Measurements from ENCODE around the gene RBPJ.
"Not testable (repeated sequence)": the region's sequence is repeated elsewhere in the genome, so short reads cannot be mapped to it uniquely, and the experiment has no call there.

RBPJ gene

DNA sequence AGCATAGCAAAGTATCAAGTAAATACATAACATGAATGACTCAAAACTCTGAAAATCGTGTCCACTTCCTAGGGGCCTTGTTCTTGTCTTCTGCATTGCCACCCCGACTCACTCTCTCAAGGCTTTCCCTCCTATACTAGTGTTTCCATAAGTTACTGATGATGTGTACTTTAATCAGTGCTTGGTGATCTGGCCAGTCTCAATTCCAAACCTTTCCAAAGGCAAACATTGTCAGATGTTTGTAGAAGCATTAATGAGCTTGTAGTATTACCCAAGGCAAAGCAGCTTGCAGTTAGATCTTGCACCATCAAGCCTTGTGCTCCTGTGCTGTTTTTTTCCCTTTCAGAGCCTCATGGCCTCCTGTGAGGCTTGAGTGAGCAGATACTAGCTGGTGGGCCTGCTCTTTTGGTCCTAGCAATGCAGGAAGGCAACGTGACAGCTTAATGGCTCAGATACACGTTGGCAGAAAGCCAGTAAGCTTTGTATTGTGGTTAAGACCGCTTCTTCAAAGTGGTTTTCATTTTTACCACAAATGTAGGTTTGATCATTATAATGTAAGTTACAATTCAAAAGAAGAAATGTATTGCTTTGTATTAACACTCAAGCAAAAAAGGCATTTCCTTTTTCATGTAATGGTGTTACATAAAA, 51.8 kb downstream of the RBPJ start:
- FAIRE-seq: peak; percentile 95
- peak; percentile 78 for DNase-seq (ENCODE audit: low spot score)

DNA sequence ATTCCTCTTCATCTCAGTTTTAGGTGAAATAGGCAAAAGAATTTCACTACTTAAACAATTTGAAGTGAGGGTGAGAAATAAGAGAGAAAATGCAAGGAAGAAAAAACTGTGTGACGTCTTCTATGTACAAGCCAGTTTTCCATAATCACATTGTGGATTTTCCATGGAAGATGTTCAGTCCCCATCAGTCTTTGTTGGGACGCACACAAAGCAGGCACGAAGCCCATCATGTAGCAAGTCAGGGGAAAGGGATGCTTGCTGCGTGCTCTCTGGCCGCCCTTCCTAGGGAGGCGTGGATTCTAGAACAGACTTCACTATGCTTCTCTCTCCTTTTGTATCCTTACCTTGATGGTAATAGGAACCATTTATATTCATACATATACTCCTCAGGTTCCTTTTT, 54.7 kb downstream of the RBPJ start:
- no peak for DNase-seq (ENCODE audit: low spot score)
- FAIRE-seq: no peak

DNA sequence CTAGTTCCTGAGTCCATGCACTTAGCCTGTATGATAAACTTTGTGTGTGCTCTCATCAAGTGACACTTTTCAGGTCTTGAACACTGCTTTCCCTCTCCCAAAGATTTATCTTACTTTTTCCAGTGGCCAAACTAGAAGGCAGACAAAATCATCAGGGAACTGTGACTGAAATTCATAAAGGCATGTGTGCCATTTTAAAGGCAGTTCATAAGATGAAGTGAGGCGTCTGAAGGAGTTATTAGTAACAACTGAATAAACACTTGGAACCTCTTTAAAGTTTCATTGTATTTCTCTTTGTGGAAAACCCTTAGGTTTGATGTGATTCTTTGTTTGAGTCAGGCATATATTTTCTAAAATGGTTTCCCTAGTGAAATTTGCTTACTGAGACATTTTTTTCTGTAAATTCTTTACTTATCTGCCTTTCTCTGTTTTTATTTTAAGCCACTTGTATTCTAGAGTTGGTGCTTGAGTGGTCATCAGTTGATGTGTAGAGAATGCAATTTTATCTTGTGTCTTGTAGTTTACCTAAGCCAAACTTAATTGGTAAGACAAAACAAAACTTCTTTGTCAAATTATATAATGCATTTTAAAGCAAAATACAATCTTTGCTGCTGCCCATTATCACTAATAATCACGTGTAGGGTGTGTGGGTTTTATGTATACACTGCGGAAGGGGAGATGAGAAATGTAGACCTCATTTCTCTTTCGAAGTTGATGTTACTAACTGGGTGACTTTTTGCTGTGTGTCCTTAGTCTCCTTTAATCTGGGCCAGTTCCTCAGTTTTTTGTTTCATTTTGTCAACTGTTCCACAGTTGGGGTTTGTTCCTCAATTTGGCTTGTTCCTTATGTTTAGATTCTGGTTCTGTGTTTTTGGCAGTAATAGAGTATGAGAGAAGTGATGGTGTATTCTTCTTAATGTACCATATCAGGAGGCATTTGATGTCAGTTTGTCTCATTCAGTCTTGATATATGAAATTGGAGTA, 56.8 kb downstream of the RBPJ start:
- DNase-seq (ENCODE audit: low spot score): no peak
- FAIRE-seq: no peak

DNA sequence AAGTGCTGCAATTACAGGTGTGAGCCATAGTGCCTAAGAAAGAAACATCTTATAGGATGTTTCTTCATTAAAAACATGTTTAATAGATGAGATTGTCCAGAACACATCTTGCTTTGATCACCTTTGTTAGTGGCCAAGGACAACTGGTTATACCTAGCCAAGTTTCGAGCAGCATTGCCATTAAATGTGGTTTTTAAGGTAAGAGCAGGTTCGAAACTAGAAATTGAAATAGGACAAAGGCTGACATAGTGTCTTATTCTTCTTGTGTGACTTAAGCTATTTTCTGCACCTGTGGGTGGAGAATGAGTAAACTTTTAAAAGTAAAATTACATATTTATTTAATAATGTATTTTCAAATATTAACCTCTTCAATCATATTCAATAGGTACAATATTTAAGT, 59.0 kb downstream of the RBPJ start:
- no peak for FAIRE-seq
- no peak for DNase-seq (ENCODE audit: low spot score)

DNA sequence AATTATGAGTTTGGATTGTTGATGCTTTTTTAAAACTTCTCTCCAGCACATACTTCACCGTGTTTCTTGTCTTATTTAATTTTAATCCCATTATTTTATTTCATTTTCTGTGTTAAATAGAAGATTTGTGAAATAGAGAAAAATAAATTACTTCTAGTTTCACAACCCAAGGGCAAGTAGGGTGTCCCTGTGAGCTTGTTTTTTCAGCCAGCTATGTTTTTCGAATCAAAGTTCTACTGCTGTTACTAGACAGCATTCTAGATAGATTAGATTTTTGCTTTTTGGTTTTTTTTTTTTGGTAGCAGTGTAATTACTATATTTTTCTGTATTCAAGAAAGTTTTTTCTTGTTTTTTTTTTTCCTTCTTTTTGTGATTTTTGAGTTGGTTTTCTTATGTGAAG, 59.9 kb downstream of the RBPJ start:
- FAIRE-seq (no peak), DNase-seq (ENCODE audit: low spot score) (no peak)

DNA sequence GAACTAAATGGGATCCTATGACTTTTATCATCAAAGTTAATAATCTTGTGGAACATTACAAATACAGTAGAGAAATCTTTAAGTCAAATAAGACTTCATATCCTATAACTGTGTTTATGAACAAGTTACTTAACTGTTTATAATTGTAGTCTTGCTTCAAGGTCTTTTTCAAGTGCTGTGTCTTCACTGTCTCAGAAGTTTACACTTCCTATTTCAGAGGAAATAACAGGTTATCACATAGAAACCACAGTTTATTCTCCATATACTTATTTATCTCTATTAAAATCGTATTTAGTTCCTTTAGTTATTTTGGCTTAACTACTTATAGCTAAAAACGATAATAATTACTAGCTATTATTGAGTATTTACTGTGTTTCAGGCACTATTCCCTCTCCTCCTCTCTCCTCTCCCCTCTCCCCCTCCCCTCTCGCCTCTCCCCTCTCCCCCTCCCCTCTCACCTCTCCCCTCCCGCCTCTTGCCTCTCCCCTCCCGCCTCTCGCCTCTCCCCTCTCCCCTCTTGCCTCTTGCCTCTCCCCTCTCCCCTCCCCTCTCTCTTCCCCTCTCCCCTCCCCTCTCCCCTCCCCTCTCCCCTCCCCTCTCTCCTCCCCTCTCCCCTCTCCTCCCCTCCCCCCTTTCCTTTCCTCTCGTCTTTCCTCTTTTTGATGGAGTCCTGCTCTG, 63.7 kb downstream of the RBPJ start:
- FAIRE-seq: no peak
- DNase-seq (ENCODE audit: low spot score): no peak

GRCh38 chr4:26385690-26386089, 64.9 kb downstream of the RBPJ start:
- FAIRE-seq: peak; percentile 23

GRCh38 chr4:26386386-26386785, 65.6 kb downstream of the RBPJ start:
- DNase-seq (ENCODE audit: low spot score) (no peak), FAIRE-seq (no peak)

More at GRCh38 chr4:26385690-26386089, 64.9 kb downstream of the RBPJ start:
- no peak for DNase-seq (ENCODE audit: low spot score)

DNA sequence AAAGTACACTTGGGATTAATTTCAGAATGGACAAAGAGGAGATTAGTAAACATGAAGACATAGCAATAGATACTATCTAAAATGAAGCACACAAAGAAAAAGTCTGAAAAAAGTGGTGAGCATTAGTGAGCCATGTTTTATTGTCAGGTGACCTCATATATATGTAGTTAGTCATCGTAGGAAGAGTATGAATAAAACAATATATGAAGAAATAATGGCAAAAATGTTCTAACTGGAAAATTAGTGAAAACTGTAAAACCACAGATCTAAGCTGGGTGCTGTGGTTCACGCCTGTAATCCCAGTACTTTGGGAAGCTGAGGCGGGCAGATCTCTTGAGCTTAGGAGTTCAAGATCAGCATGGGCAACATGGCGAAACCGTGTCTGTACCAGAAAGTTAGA, 67.9 kb downstream of the RBPJ start:
- FAIRE-seq: no peak
- no peak for DNase-seq (ENCODE audit: low spot score)

DNA sequence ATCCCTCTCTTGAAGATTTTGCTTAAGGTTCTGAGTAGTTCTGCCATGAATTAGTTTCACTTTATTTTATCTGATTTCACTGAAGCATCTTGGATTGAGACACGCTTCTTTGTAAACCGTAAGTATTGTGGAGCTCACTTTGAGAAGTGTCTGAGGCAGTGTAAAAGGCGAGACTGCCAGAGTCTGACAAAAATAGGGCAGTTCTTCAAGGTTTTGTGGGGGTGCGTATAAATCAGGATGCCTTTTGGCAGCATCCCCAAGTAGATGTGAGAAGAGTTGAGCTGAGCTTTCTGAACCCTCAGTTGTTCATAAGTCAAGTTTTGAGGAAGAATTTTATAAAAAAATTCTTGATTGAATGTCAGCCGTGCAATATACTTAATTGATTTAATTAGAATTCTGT, 76.3 kb downstream of the RBPJ start:
- DNase-seq (ENCODE audit: low spot score) (no peak), FAIRE-seq (no peak)

- no peak for FAIRE-seq
Measured at GRCh38 chr4:26400132-26400531, 79.3 kb downstream of the RBPJ start.

DNA sequence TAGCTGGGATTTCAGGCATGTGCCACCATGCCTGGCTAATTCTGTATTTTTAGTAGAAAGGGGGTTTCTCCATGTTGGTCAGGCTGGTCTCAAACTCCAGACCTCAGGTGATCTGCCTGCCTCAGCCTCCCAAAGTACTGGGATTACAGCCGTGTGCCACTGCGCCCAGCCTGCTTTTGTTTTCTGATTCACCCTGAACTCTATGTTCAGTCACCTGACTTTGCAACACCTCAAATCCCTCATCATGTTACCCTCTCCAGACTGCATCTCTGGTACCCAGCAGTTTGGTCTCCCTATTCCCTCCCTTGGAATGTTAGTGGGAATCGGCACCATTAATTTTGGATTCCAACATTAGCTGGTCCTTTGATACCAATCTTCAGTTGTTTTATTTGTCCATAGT, 81.2 kb downstream of the RBPJ start:
- FAIRE-seq; DNase-seq (ENCODE audit: low spot score): not testable (repeated sequence)

More at GRCh38 chr4:26400132-26400531, 79.3 kb downstream of the RBPJ start:
- DNase-seq (ENCODE audit: low spot score): no peak

GRCh38 chr4:26402458-26402857, 81.6 kb downstream of the RBPJ start:
- DNase-seq (ENCODE audit: low spot score): no peak

GRCh38 chr4:26404743-26405206, 84.0 kb downstream of the RBPJ start:
- FAIRE-seq (no peak), DNase-seq (ENCODE audit: low spot score) (no peak)

More at GRCh38 chr4:26402458-26402857, 81.6 kb downstream of the RBPJ start:
- FAIRE-seq: no peak

- no peak for DNase-seq (ENCODE audit: low spot score)
- no peak for FAIRE-seq
Measured at GRCh38 chr4:26406346-26406975, 85.6 kb downstream of the RBPJ start.

DNA sequence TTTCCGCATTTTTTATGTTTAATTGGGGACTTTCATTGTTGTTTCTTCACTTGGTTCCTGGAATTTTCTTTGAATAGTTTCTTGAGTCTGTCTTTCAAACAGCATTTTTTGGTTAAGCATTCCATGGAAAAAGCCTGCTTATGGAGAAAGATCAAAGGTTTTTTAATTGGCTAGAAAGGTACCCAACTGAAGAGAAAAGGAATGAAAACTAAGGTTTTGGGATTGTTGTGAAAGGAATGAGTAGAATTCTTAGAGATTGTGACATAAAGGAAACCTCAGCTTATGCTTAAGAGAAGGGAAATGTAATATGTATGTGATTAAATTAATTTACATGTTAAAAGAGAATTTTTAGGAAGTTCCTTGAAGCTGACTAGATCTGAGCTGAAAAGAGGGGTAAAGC, 86.7 kb downstream of the RBPJ start:
- FAIRE-seq (no peak), DNase-seq (ENCODE audit: low spot score) (no peak)

- DNase-seq (ENCODE audit: low spot score): peak; percentile 55
- FAIRE-seq: peak; percentile 87
Measured at GRCh38 chr4:26410385-26411293, 89.8 kb downstream of the RBPJ start.

DNA sequence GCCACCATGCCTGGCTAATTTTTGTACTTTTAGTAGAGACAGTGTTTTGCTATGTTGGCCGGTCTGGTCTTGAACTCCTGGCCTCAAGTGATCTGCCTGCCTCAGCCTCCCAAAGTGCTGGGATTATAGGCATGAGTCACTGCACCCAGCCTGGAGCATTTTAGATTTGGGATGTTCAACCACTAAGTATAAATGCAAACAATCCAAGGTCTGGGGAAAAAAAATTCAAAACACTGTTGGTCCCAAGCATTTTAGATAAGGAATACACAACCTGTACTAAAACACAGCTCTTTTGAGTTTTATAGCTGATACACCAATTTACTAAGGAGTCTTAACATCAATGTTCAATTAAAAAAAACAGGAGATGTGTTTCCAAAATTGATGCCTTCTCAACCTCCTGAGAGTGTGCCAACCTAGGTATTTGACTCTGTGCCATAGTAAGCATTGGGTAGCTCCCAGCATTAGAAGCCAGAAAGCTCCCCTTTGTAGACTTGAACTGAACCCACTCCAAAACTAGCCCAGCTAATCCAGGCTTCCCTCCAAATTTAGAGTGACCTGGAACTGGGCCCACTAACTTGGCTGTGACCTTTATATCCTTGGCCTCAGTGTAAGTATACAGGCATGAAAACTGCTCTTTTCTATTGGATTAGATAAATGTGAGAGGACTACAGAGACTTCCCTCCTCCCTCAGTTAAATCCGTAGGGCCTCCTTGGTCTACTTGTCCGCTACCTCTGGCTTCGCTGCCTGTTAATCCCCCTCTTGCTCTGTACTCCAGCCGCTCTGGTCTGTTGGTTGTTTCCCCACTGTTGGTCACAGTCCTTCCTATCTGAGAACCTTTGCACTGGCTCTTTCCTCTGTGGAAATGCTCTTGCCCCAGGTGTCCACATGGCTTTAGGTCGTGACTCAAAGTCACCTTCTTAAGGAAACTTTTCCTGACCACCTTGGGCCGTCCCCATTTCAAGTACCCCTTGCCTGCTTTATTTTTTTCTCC, 91.9 kb downstream of the RBPJ start:
- DNase-seq (ENCODE audit: low spot score) (no peak), FAIRE-seq (no peak)

DNA sequence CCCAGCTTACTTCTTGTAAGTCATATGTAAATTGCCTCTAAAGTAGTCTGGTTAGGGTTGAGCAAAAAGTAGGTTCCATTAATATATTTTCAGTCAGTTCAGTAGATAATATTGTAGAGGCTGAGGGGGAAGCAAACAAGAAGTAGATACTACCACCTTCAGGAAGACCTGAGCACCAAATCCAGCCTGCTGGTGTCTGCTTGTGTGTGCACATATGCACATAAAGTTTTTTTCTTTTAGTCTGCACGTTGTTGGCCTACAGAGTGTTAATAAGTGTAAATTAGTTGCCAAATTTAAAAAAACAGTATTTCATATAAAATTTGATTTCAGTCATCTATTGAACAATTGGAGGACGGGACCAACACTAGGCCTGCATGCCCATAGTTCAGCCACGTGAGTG, 92.8 kb downstream of the RBPJ start:
- FAIRE-seq: no peak
- DNase-seq (ENCODE audit: low spot score): no peak
